Liver (tissue), 3 donors: ENCODE data around the gene ATXN1.

Experiments used
- CTCF ChIP-seq: fragments of 150-350 bp; IDR thresholded peaks from 2 replicates; pipeline ENCODE4 v1.5.1; 2017; ENCODE audit warnings: improper control_type of control experiment, low read depth, low read length; ENCODE audit not compliant: missing input control
- JUND ChIP-seq, 2 donors: IDR thresholded peaks; 2 replicates each; pipeline ENCODE4 v1.6.1; 2016; ENCODE audit warnings: antibody characterized with exemption in 2 of 2
- SP1 ChIP-seq: IDR thresholded peaks from 2 replicates; pipeline ENCODE4 v1.6.1; 2018; ENCODE audit warnings: antibody characterized with exemption, mild to moderate bottlenecking
- TAF1 ChIP-seq: conservative IDR thresholded peaks from 2 replicates; pipeline ENCODE4 v1.6.1; 2016; ENCODE audit warnings: antibody characterized with exemption, mild to moderate bottlenecking
- TF ChIP-seq, protein P1 (sequence below): IDR thresholded peaks from 2 replicates; pipeline ENCODE4 v1.6.1; 2016; ENCODE audit warnings: antibody characterized with exemption, mild to moderate bottlenecking
- donor health status: healthy.
- donor health status: healthy.

- TF ChIP-seq CTCF (no peak), SP1 (no peak), TAF1 (no peak), JUND (IDR thresholded peaks at IDR 0.05) (no peak)
- TF ChIP-seq, protein P1, sequence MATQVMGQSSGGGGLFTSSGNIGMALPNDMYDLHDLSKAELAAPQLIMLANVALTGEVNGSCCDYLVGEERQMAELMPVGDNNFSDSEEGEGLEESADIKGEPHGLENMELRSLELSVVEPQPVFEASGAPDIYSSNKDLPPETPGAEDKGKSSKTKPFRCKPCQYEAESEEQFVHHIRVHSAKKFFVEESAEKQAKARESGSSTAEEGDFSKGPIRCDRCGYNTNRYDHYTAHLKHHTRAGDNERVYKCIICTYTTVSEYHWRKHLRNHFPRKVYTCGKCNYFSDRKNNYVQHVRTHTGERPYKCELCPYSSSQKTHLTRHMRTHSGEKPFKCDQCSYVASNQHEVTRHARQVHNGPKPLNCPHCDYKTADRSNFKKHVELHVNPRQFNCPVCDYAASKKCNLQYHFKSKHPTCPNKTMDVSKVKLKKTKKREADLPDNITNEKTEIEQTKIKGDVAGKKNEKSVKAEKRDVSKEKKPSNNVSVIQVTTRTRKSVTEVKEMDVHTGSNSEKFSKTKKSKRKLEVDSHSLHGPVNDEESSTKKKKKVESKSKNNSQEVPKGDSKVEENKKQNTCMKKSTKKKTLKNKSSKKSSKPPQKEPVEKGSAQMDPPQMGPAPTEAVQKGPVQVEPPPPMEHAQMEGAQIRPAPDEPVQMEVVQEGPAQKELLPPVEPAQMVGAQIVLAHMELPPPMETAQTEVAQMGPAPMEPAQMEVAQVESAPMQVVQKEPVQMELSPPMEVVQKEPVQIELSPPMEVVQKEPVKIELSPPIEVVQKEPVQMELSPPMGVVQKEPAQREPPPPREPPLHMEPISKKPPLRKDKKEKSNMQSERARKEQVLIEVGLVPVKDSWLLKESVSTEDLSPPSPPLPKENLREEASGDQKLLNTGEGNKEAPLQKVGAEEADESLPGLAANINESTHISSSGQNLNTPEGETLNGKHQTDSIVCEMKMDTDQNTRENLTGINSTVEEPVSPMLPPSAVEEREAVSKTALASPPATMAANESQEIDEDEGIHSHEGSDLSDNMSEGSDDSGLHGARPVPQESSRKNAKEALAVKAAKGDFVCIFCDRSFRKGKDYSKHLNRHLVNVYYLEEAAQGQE, result no peak
Measured at GRCh38 chr6:16766043-16766536, 4.8 kb upstream of the ATXN1 start.
